Esophagus muscularis mucosa (tissue), 4 donors: Measurements from ENCODE around the gene HAGHL. TPM values are rescaled to one million over a fixed set of nuclear protein-coding genes. Genes with fewer than 3 reads are reported as not detected.

Experiments used
- DNase-seq: peaks from one replicate; pipeline ENCODE4 v3.0.0-alpha.2; 2017; ENCODE audit errors: extremely low spot score
- H3K27ac ChIP-seq, 4 donors: fragments of 200-600 bp; sonication (generic); replicated peaks in 1 of 4; 1 replicate in 3 of 4; 2 replicates in 1 of 4; pipeline ENCODE4 v1.5.1; 2016 to 2019; ENCODE audit warnings: mild to moderate bottlenecking in 1 of 4
- H3K27me3 ChIP-seq, 4 donors: fragments of 200-600 bp; sonication (generic); one replicate each; pipeline versions ENCODE4 v1.5.1 to v1.6.0; 2016 to 2019
- H3K36me3 ChIP-seq, 4 donors: fragments of 200-600 bp; sonication (generic); one replicate each; pipeline ENCODE4 v1.5.1; 2016 to 2019
- H3K4me1 ChIP-seq, 4 donors: fragments of 200-600 bp; sonication (generic); one replicate each; pipeline ENCODE4 v1.5.1; 2016 to 2019
- H3K4me3 ChIP-seq, 4 donors: fragments of 200-600 bp; sonication (generic); 1 replicate in 2 of 4; 2 replicates in 2 of 4; pipeline ENCODE4 v1.5.1; 2016 to 2019; ENCODE audit warnings: mild to moderate bottlenecking in 4 of 4, moderate library complexity in 1 of 4
- H3K9me3 ChIP-seq, 4 donors: fragments of 200-600 bp; sonication (generic); 1 replicate in 3 of 4; 2 replicates in 1 of 4; pipeline ENCODE4 v1.5.1; 2016 to 2019
- EP300 ChIP-seq: sonication (generic); formaldehyde crosslinking; IDR thresholded peaks from one replicate; pipeline ENCODE4 v1.6.1; 2017; ENCODE audit warnings: antibody characterized with exemption
- POLR2A ChIP-seq: fragments of 450-650 bp; IDR thresholded peaks from one replicate; pipeline ENCODE4 v1.6.1; 2017; ENCODE audit warnings: antibody characterized with exemption, moderate library complexity, mild to moderate bottlenecking, low read depth
- POLR2AphosphoS5 ChIP-seq, 2 donors: sonication (generic); formaldehyde crosslinking; IDR thresholded peaks; one replicate each; pipeline ENCODE4 v1.6.1; 2017; ENCODE audit warnings: antibody characterized with exemption in 2 of 2
- WGBS: methylation state at CpG from one replicate; pipeline ENCODE4 v1.1.5; 2018; 5-methylcytosine and 5-hydroxymethylcytosine counted together
- intact Hi-C: fragments of 100-400 bp; cut with DNase I; formaldehyde crosslinking; loops from one replicate; pipeline ENCODE4 v1.15.1; 2023
- total RNA-seq, 4 donors: library from RNA; depleted of rRNA; stranded (reverse); fragments of >200 nt; gene quantifications; one replicate each; pipeline versions ENCODE4 v1.1.0 to v1.2.1, GENCODE V29; 2016
- TF ChIP-seq, protein P1 (sequence below), 3 experiments: fragments of 200-600 bp in 2 of 3; fragments of 450-650 bp in 1 of 3; sonication (generic) in 2 of 3; IDR thresholded peaks; one replicate each; pipeline ENCODE4 v1.5.1; 2017 to 2019; ENCODE audit warnings: antibody characterized with exemption in 3 of 3, mild to moderate bottlenecking in 2 of 3, moderate library complexity in 1 of 3

Gene HAGHL
- total RNA-seq, 4 donors from 2014 or later = 1.7 to 5.6 (median 4.5) TPM

DNA sequence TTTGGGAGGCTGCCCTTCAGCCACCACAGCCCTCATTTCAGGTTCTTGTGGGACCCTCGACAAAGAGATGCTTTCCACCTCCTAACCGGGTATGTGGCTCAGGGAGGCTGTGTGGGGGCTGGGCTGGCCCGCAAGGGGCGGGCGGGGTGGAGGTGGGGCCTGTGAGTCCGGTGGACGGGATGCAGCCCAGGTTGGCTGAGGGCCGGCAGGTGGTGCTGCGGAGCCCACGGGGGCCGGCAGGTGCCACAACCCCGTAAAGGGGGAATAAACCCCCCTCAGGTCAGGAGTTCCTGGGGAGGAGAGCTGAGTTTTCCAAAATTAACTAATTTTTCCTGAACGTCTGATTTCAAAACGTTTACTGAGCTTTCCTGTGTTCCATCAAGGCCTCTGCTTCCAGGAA lies 18.8 kb downstream of the HAGHL start:
- Histone ChIP-seq H3K27ac (no peak overlapping the region), H3K9me3 (no peaks in the 10 kb centered on the region), H3K4me1 (peaks cover 4 to 7% (median 6%) of the 10 kb centered on the region in 4 donors), H3K36me3 (no peaks in the 10 kb centered on the region), H3K4me3 (no peak overlapping the region), H3K27me3 (peaks cover 0 to 35% (median 0%) of the 10 kb centered on the region in 4 donors)
- intact Hi-C loops = no loop called here
- WGBS = 1% methylated on average over 7 of the region's 14 CpGs
- no peak for TF ChIP-seq POLR2AphosphoS5 (IDR thresholded peaks at IDR 0.05)
- TF ChIP-seq, protein P1, sequence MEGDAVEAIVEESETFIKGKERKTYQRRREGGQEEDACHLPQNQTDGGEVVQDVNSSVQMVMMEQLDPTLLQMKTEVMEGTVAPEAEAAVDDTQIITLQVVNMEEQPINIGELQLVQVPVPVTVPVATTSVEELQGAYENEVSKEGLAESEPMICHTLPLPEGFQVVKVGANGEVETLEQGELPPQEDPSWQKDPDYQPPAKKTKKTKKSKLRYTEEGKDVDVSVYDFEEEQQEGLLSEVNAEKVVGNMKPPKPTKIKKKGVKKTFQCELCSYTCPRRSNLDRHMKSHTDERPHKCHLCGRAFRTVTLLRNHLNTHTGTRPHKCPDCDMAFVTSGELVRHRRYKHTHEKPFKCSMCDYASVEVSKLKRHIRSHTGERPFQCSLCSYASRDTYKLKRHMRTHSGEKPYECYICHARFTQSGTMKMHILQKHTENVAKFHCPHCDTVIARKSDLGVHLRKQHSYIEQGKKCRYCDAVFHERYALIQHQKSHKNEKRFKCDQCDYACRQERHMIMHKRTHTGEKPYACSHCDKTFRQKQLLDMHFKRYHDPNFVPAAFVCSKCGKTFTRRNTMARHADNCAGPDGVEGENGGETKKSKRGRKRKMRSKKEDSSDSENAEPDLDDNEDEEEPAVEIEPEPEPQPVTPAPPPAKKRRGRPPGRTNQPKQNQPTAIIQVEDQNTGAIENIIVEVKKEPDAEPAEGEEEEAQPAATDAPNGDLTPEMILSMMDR (IDR thresholded peaks at IDR 0.05) = no peak
- no peak for TF ChIP-seq EP300
- no peak for TF ChIP-seq POLR2A
- DNase-seq = no peak

- no peak for DNase-seq
- TF ChIP-seq, protein P1 (IDR thresholded peaks at IDR 0.05) = no peak
- no peak for TF ChIP-seq POLR2AphosphoS5 (IDR thresholded peaks at IDR 0.05)
- TF ChIP-seq POLR2A = no peak
- TF ChIP-seq EP300 = no peak
- no peaks in the 10 kb centered on the region for H3K4me1 ChIP-seq
- H3K27ac ChIP-seq = no peak overlapping the region
- H3K9me3 ChIP-seq = no peaks in the 10 kb centered on the region
- intact Hi-C loops = no loop called here
- peaks cover 0 to 44% (median 0%) of the 10 kb centered on the region in 4 donors for H3K27me3 ChIP-seq
- H3K4me3 ChIP-seq = no peak overlapping the region
- H3K36me3 ChIP-seq = no peaks in the 10 kb centered on the region
- 81% methylated on average over 2 of the region's 13 CpGs for WGBS
Observed at GRCh38 chr16:746637-747036, 19.7 kb downstream of the HAGHL start.

DNA sequence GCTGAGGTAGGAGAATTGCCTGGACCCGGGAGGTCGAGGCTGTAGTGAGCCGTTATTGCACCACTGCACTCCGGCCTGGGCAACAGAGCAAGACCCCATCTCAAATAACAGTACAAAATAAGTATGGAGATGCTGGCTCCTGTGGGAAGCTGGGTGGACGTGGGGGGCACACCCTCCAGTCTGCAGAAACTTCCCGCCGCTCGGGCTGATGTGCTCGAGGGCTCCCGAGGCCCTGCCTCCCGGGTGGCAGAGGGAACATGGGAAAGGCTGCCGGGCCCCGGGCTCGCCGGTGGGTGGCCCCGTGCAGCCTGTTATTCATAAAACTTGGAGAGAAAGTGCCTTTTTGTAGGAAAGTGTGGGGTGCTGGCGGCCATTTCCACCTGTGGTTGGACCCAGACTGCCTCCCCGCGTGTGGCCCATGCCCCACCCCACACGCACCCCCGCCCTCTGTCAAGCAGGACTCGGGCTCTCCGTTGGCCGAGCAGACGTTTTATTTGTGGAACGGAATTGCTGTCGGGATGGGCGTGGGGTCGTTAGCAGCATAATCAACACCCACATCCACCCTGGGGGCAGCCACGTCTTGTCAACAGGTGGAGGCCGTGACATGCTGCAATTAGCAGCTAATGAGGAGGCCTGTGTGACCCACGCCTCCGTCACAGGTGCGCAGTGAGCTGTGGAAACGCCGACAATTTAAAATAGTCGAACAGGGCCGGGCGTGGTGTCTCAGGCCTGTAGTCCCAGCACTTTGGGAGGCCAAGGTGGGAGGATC lies 21.3 kb downstream of the HAGHL start:
- Histone ChIP-seq H3K9me3 (no peaks in the 10 kb centered on the region), H3K27me3 (peaks cover 0 to 40% (median 0%) of the 10 kb centered on the region in 4 donors), H3K27ac (no peak overlapping the region), H3K4me1 (no peaks in the 10 kb centered on the region), H3K4me3 (no peak overlapping the region), H3K36me3 (no peaks in the 10 kb centered on the region)
- DNase-seq = no peak
- intact Hi-C loops = no loop called here
- TF ChIP-seq POLR2A = no peak
- TF ChIP-seq, protein P1 (IDR thresholded peaks at IDR 0.05) = no peak
- TF ChIP-seq POLR2AphosphoS5 (IDR thresholded peaks at IDR 0.05) = no peak
- no peak for TF ChIP-seq EP300
- WGBS = 89% methylated on average over 39 of the region's 39 CpGs

DNA sequence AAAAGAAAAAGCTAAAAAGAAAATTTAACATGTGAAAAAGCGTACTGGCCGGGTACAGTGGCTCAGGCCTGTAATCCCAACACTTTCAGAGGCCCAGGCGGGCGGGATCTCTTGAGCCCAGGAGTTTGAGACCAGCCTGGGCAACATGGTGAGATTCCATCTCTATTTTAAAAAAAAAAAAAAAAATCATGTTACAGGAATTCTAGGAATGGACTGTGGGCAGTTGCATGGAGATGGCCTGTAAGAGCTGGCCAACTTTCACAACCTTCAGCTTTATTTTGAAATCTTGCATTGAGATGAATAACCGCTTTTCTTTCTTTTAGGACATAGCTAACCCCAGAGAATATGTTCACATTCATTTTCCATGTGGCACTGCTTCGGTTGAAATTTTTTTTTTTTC lies 22.1 kb downstream of the HAGHL start:
- TF ChIP-seq POLR2A (no peak), POLR2AphosphoS5 (IDR thresholded peaks at IDR 0.05) (no peak), EP300 (no peak)
- TF ChIP-seq, protein P1 (IDR thresholded peaks at IDR 0.05) = no peak
- intact Hi-C loops = no loop called here
- 92% methylated on average over 6 of the region's 6 CpGs for whole genome bisulfite sequencing
- Histone ChIP-seq H3K4me3 (no peak overlapping the region), H3K36me3 (no peaks in the 10 kb centered on the region), H3K27me3 (peaks cover 0 to 33% (median 0%) of the 10 kb centered on the region in 4 donors), H3K4me1 (no peaks in the 10 kb centered on the region), H3K9me3 (no peaks in the 10 kb centered on the region), H3K27ac (no peak overlapping the region)
- no peak for DNase-seq
